ENCODE results near the gene CHKA. TPM values are rescaled to one million over a fixed set of nuclear protein-coding genes. Genes with fewer than 3 reads are reported as not detected.
A peak's percentile ranks its signal among the peaks of the same experiment; 100 is the strongest.

CHKA gene
- total and polyA plus RNA-seq, 2 of the 4 experiments (the other 2 are of a cell fraction), result 4.5 to 8.4 TPM

GRCh38 chr11:68113986-68114385 lies 7.2 kb downstream of the CHKA start:
- H3K9me3 ChIP-seq (ENCODE audit: control insufficient read depth, insufficient read depth, low read length), result no peaks in the 10 kb centered on the region
- no peak overlapping the region for H3K23ac ChIP-seq (ENCODE audit: low read depth, low read length)
- TF ChIP-seq MAFK (IDR thresholded peaks at IDR 0.05; ENCODE audit: low read depth, low read length) (peak; percentile 79), CTCF (conservative IDR thresholded peaks at IDR 0.05; ENCODE audit: low read depth, low read length) (peak; percentile 34), MXI1 (IDR thresholded peaks at IDR 0.05; ENCODE audit: borderline replicate concordance, low read depth, low read length) (no peak), ELK1 (IDR thresholded peaks at IDR 0.05; ENCODE audit: borderline replicate concordance, low read depth, low read length) (no peak), SMC3 (IDR thresholded peaks at IDR 0.05; ENCODE audit: low read depth, low read length) (no peak)
- no peak overlapping the region for H4K91ac ChIP-seq (ENCODE audit: insufficient read depth, low read depth, low read length)
- H2BK120ac ChIP-seq (ENCODE audit: low read depth, low read length), result no peak overlapping the region
- H4K5ac ChIP-seq (ENCODE audit: low read depth, low read length), result no peak overlapping the region
- no peak overlapping the region for H3K27ac ChIP-seq (ENCODE audit: insufficient read depth, low read length)
- in situ Hi-C loops (cut with MboI; ENCODE audit: low sequenced_read_pairs) (no loop called here), dilution Hi-C loops (cut with HindIII; ENCODE audit: low sequenced_read_pairs, unreplicated experiment) (no loop called here), intact Hi-C loops (cut with micrococcal nuclease) (no loop called here)
- H3K9me1 ChIP-seq (ENCODE audit: insufficient read depth, low read length), result no peaks in the 10 kb centered on the region; the same call in 1 of the 2 replicates
- ChIA-PET POLR2A (ENCODE audit: unreplicated experiment) (no interaction called here), CTCF (no interaction called here)
- H4K8ac ChIP-seq (ENCODE audit: low read depth in 2 of 2, low read length in 2 of 2), result no peak overlapping the region
- no peak overlapping the region for H3K4me2 ChIP-seq (ENCODE audit: low read depth, low read length)
- no peak overlapping the region for H2AFZ ChIP-seq (replicated peaks; ENCODE audit: low read length, poor library complexity)
- H3K27me3 ChIP-seq (ENCODE audit: control insufficient read depth, insufficient read depth, low read length), result no peaks in the 10 kb centered on the region
- no peak overlapping the region for H2BK5ac ChIP-seq (ENCODE audit: low read depth, low read length, poor library complexity, severe bottlenecking)
- no peak overlapping the region for H2BK15ac ChIP-seq (ENCODE audit: low read depth, low read length)
- peaks cover 22% of the 10 kb centered on the region; the same call in 1 of the 2 replicates for H4K20me1 ChIP-seq (ENCODE audit: insufficient read depth, low read length)
- WGBS, 2 experiments (ENCODE audit: extremely low coverage in 2 of 2, insufficient read length in 1 of 2), result no CpG with 5 or more reads among the region's 3 CpGs
- no peak overlapping the region for H3K4me3 ChIP-seq (ENCODE audit: insufficient read depth, low read depth, low read length)
- H3K14ac ChIP-seq (replicated peaks; ENCODE audit: low read depth, low read length), result no peak overlapping the region
- DNase-seq (peak; percentile 65), ATAC-seq (ENCODE audit: low read depth) (peak; percentile 63)
- BruUV-seq (replicated peaks), result no TSS peak
- H3K56ac ChIP-seq (ENCODE audit: extremely low read depth, insufficient read depth, low read length), result no peak overlapping the region
- H3K9ac ChIP-seq (ENCODE audit: low read depth, low read length), result no peak overlapping the region
- H3K18ac ChIP-seq (ENCODE audit: low read depth, low read length), result no peak overlapping the region
- peaks cover 17 to 48% of the 10 kb centered on the region in 2 experiments for H3K79me1 ChIP-seq (ENCODE audit: low read depth in 1 of 2, low read length in 2 of 2)
- no peak overlapping the region for H2AK9ac ChIP-seq (replicated peaks; ENCODE audit: low read depth, low read length, poor library complexity)
- no peak overlapping the region for H3K4ac ChIP-seq (ENCODE audit: low read depth, low read length)
- H3K4me1 ChIP-seq (ENCODE audit: control insufficient read depth, insufficient read depth, low read length), result peaks cover 7% of the 10 kb centered on the region
- H2AK5ac ChIP-seq (ENCODE audit: low read depth, low read length), result no peak overlapping the region
- H2BK20ac ChIP-seq (ENCODE audit: low read depth, low read length), result no peak overlapping the region
- H3K36me3 ChIP-seq (ENCODE audit: control insufficient read depth, insufficient read depth, low read length), result no peaks in the 10 kb centered on the region

Measured in IMR-90 (cell line).